Astrocyte of the hippocampus (primary cell): ENCODE data around the gene WNK1.
"Not testable (repeated sequence)": the region's sequence is repeated elsewhere in the genome, so short reads cannot be mapped to it uniquely, and the experiment has no call there.

Source experiments
- DNase-seq: peaks from one replicate; pipeline ENCODE4 v3.0.0; 2011; ENCODE audit warnings: low read depth, low spot score

Gene WNK1

GRCh38 chr12:749751-750270 lies 2.6 kb upstream of the WNK1 start:
- DNase-seq = no peak

DNA sequence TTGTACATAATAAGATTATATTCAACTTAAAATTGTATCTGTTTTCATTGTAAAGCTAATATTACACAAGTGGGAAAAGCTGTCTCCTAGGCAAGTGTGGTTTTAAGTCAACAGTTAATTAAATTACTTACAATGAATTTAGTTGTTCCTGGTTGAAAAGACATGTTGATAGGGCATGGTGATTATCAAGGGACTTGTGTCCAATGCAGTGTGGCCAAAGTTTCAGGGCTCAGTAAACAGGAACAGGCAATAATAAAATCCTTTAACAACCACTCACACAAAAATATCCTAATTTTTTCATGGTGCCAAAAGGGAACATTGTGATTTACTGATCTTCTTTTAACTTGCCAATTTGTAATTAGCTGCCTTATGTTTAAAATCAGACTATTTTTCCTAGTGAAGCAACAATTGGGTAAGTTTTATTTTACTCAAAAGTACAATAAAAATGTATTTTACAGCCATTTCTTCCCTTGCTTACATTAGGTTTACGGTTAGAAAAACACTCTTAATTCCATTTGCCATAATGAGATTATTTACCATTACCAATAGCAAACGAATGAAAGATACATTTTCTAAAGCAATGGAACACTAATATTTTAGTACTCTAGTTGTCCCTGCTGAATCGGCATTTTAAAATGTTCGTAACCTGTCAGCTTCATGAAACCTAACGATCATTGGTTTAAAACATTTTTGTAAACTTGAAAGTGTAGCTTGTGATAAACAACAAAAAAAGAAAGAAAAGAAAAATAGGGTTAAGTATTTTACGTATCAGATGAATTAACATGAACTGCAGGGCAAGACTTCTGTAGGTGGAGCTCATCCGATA lies 1.8 kb upstream of the WNK1 start:
- DNase-seq = no peak

DNA sequence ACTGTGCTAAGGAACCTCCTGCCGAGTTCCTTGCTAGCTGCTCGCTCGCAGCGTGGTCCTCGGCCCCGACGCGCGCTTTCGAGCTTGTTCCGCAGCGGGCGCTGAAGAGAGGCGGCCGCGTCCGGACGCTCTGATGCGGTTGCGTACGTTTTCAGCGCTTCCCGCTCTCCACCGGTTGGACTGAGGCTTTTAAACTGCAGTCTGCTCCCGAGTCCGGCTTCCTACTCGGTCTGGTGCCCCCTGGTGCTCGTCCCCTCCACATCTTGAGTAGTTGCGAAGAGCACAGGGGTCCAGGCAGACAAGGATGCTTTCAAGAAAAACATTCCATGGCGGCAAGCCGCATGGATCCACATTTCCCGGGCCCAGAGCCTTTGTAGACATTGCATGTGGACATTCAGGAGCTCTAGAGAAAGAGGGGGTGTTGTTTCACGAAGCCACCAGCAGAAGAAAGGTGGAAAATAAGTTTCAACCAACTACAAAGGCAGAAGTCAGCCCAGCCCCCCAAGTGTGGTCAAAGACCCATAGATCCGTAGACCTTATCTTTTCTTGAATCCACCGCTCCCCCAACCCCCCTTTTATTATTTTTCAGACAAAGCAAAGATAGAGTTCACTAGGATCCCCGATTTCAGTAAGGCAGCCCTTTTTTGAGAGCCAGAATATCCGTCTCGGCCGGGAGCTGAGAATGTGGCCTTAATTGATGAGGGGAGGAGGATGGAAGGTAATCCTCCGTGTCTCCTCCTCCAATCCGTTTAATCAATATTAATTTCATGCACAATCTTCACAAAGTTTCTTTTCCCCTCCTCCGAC lies 984 bp upstream of the WNK1 start:
- peak; percentile 97 for DNase-seq

DNA sequence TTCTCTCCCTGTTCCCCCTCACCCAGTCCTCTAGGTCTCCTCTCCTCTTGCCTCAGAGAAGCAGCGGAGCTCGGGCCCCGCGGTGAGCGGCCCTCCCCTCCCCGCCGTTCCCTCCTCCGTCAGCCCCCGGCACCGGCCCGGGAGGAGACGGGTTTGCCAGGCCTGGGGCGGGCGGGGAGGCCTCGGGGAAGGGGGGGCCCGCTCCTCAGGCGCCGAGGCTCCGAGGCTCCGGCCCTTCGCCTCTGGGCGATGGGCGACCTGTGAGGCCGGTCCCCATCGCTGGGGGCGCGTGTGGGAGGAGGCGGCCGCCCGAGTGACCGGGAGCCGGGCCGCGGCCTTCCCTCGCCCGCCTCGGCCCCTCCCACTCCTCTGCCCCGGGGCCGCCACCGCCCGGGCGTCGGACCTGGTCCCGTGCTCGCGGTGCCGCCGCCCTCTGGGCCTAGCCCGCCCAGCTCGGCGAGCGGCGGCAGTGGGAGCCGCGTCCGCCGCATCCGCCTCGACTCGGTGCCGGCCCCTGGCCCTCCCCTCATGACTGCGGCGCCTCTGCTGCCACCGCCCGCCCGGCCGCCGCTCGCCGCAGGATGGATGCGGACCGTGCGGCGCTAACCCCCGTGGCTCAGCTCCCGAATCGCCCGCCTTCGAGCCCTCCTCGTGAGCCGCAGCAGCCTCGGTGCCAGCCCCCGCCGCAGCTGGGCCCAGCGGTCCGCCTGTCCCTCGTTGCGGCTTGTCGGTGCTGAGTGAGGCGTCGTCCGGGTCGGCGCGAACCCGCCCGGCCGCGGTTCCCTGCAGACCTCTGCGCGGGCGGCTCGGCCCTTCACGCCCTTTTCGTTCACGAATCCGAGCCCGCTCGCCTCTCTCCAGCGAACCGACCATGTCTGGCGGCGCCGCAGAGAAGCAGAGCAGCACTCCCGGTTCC lies 574 bp downstream of the WNK1 start:
- peak; percentile 81 for DNase-seq

DNA sequence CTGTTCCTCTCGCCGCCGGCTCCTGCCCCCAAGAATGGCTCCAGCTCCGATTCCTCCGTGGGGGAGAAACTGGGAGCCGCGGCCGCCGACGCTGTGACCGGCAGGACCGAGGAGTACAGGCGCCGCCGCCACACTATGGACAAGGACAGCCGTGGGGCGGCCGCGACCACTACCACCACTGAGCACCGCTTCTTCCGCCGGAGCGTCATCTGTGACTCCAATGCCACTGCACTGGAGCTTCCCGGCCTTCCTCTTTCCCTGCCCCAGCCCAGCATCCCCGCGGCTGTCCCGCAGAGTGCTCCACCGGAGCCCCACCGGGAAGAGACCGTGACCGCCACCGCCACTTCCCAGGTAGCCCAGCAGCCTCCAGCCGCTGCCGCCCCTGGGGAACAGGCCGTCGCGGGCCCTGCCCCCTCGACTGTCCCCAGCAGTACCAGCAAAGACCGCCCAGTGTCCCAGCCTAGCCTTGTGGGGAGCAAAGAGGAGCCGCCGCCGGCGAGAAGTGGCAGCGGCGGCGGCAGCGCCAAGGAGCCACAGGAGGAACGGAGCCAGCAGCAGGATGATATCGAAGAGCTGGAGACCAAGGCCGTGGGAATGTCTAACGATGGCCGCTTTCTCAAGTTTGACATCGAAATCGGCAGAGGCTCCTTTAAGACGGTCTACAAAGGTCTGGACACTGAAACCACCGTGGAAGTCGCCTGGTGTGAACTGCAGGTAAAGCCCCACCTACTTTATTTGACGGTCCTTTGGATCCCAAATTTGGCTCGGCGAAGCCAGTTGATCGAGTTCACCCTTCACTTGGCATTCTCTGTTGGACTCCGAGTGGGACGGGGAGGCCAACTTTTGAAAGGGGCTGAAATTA lies 1.5 kb downstream of the WNK1 start:
- DNase-seq = peak; percentile 56

DNA sequence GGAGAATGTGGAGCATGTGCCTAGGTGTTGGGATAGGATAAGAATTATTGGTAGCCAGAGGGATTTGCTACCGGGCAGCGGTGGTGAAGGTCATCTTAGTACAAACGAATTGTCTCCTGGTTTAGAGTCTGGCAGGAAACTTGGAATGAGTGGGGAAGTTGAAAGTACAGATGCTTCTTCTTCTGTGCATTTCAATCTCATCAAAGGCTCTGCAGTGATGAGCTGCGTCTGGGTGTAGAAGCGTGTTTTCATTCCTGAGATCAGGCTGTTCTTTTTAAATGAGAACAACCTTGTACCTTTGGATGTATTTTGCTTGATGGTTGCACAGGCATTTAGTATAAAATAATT lies 2.1 kb downstream of the WNK1 start:
- DNase-seq = peak; percentile 31

DNA sequence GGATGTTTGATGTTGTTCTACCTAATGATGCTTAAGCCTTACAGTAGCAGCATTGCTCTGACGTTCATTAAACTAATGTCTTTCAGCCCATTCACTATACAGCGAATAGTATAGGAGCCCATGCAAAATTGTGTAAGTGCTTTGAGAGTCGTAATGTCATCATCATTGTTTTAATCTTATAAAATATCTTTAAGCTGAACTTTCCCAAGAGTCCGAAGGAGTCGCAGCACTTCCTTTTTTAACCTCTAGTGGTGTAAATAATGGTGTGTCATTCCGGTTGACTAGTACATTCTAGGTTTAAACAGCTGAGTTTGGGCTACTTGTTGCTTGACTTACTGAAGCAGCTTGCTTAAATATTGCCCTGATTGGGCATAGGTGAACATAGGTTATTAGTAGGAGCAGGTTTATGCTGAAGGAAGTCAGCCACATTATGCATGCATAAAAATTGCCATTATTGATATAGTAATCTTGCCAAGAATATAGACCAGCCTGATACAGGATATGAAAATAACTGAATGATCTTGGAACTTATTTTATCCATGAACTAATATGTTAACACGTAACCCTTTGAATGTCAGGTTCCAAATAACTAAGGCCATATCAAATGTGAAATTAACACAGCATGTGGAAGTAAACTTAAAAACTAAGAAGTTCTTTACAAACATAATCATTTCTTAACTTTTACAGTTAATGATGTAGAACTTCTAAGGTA lies 2.6 kb downstream of the WNK1 start:
- peak; percentile 55 for DNase-seq

DNA sequence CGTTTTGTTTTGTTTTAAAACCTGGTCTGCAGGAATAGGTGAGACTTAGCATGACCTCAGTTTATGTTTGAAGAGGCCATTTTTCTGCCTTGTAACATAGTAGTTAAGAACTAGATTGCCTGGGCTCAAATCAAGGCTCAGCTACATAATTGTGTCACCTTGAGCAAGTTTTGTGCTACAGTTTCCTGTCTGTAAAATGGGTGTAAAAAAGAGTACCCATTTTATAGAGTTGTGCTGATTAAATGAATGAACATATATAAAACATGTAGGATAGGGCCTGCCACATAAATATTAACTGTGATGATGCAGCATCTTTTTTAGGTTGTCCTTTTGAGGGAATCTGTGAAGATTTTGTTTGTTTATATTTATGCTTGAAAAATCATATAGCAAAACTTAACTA lies 7.2 kb downstream of the WNK1 start:
- DNase-seq = no peak

DNA sequence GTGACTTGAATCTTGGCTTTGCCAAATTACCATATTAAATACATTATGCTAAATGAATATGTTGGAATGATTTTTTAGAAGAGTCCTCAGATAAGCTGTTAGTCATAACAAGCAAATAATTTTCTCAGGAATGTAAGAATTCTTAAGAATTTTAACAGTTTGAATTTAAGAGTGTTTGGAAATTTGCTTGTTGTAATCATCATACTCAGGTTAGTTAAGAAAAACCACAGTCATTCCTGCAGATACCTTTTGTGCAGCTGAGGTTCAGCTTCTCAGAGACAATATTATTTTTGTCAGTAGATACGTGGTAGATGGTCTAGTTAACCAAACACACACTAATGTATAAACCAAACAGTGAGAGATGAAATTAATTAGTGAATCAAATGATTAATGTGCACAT lies 8.9 kb downstream of the WNK1 start:
- DNase-seq = no peak

DNA sequence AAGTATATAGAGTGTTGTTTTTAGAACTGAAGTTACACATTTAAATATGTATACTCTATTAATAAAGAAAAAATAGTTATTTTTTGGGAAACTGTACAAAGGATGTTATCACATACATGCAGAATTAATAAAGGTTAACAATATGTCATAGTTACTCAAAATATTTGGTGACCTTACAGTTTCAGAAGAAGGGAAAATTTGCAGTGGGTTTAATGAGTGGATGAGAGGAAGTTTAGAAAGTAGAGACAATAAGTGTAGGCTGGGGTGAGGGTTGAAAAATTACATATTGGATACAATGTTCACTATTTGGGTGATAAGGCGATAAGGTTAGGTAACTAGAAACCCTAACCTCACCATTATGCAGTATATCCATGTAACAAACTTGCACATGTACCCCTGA lies 13.5 kb downstream of the WNK1 start:
- DNase-seq = no peak

GRCh38 chr12:768434-768833 lies 16.1 kb downstream of the WNK1 start:
- DNase-seq = no peak

DNA sequence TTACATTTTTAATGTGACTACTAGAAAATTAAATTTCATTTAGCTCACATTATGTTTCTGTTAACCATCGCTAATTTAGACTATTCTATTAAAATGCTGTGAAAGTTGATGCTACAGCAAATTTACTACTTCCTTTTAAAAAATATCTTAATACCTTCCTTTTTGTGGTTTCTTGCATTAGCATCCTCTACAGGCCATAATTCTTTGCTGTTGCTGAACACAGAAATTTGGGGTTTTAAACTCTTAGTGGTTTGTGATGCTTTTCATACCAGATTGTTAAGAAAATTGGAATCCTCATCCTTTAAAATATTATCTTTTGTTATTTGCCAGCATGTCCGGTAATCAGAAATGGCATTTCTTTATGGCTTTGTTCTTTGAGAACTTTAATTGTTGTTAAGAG lies 18.1 kb downstream of the WNK1 start:
- no peak for DNase-seq

DNA sequence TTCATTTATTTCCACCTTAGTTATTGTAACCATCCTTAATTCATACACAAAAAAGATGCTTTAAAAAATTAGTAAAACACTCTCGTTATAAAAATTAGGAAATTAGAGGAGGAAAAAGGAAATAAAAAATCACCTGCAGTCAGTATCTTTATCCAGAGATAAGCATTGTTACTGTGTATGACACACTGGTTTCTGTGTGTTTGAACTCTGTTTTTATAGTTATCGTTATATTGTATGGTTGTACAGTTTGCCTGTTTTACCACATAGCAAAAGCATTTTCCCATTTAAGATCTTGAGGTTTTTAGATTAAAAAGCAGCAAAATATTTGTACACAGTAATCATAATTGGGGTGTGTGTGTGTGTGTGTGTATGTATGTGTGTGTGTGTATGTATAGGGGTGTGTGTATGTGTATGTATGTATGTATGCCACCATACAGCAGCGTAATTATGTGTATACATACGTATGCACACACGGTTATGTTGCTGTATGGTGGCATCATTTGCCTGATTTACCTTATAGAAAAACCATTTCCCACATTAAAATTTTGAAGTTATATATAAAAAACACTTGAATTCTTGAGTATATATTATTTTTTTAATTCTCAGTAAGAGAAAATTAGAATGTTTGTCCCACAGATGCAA lies 19.8 kb downstream of the WNK1 start:
- no peak for DNase-seq

- DNase-seq = no peak
These were observed 21.8 kb downstream of the WNK1 start for GRCh38 chr12:774051-774614.

GRCh38 chr12:775973-776771 lies 23.8 kb downstream of the WNK1 start:
- DNase-seq = not testable (repeated sequence)

DNA sequence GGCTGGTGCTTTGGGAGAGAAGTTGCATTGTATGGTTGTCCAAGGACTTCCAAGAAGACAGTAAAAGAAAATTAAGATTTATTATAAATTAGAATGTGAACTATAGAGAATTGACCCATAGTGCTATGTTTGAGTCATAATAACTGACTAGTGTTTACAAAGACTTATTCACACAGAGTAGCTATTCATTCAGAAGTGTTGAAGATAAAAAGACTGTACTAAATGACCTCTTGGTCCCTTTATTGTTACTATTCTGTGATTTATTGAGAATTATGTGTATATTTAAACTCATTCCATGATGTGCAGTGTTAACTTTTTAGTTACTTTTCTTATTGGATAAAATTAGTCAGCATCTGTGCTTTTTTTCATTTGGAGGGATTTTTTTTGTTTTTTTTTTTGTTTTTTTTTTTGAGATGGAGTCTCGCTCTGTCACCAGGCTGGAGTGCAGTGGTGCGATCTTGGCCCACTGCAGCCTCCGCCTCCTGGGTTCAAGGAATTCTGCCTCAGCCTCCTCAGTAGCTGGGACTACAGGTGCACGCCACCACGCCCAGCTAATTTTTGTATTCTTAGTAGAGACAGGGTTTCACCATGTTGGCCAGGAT lies 24.5 kb downstream of the WNK1 start:
- not testable (repeated sequence) for DNase-seq

DNA sequence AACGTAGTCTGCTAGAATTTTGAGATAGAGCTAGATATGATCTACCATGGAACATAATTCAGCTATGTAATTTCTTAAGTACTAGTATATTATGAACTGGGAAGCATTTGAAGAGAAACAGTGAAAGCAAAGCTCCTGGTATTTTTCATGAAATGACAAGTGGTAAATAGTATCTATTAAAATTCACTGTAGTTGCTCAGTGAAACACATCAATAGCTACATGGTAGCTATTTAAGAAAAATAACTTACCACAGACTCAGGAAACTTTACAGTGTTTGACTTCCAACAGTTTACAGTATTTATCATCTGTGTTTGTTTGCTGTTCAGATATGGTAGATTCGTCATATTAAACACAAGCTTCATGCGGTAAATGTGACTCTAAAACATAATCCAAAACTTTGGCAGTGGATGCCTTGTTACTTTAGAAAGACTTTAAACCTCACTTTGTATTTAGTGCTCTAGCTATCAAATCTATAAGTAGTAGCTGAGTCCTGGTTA lies 25.2 kb downstream of the WNK1 start:
- no peak for DNase-seq

GRCh38 chr12:778615-779014 lies 26.2 kb downstream of the WNK1 start:
- DNase-seq = no peak
